ENCODE data around the gene CFAP119.

DNA sequence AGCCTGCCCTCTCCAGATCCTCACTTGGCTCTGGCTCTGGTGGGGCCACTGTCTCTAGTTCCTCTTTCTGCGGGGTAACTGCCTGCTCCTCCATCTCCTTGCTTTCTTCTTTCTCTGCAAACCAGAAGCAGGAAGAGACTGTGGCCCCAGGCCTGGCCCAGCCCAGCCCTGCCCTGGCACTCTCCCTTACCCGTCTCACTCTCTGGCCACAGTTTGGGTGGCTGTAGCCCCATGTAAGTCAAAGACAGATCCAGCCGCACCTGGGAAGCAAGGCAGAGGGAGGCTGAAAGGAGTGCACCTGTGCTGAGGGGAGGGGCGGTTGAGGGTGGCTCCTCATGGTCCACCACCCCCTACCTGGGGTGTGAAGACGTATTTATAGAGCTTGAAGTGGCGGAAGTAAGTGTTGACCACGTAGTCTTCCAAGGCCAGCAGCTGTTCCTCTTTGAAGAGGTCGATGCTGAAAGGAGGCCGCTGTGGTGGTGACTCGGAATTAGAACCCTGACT, 2.8 kb downstream of the CFAP119 start:
- TF ChIP-seq POLR2AphosphoS5 (IDR thresholded peaks at IDR 0.05; ENCODE audit: low read depth) (peak; percentile 87), GABPA (IDR thresholded peaks at IDR 0.05; ENCODE audit: low read depth) (no peak; the same call in 1 of the 2 replicates), SPI1 (IDR thresholded peaks at IDR 0.05; ENCODE audit: borderline replicate concordance, low read depth) (peak; percentile 82; the same call in 1 of the 2 replicates)
- TF ChIP-seq, protein P1, sequence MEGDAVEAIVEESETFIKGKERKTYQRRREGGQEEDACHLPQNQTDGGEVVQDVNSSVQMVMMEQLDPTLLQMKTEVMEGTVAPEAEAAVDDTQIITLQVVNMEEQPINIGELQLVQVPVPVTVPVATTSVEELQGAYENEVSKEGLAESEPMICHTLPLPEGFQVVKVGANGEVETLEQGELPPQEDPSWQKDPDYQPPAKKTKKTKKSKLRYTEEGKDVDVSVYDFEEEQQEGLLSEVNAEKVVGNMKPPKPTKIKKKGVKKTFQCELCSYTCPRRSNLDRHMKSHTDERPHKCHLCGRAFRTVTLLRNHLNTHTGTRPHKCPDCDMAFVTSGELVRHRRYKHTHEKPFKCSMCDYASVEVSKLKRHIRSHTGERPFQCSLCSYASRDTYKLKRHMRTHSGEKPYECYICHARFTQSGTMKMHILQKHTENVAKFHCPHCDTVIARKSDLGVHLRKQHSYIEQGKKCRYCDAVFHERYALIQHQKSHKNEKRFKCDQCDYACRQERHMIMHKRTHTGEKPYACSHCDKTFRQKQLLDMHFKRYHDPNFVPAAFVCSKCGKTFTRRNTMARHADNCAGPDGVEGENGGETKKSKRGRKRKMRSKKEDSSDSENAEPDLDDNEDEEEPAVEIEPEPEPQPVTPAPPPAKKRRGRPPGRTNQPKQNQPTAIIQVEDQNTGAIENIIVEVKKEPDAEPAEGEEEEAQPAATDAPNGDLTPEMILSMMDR (IDR thresholded peaks at IDR 0.05; ENCODE audit: insufficient read depth, low read length): no peak
- TF ChIP-seq, protein P2, sequence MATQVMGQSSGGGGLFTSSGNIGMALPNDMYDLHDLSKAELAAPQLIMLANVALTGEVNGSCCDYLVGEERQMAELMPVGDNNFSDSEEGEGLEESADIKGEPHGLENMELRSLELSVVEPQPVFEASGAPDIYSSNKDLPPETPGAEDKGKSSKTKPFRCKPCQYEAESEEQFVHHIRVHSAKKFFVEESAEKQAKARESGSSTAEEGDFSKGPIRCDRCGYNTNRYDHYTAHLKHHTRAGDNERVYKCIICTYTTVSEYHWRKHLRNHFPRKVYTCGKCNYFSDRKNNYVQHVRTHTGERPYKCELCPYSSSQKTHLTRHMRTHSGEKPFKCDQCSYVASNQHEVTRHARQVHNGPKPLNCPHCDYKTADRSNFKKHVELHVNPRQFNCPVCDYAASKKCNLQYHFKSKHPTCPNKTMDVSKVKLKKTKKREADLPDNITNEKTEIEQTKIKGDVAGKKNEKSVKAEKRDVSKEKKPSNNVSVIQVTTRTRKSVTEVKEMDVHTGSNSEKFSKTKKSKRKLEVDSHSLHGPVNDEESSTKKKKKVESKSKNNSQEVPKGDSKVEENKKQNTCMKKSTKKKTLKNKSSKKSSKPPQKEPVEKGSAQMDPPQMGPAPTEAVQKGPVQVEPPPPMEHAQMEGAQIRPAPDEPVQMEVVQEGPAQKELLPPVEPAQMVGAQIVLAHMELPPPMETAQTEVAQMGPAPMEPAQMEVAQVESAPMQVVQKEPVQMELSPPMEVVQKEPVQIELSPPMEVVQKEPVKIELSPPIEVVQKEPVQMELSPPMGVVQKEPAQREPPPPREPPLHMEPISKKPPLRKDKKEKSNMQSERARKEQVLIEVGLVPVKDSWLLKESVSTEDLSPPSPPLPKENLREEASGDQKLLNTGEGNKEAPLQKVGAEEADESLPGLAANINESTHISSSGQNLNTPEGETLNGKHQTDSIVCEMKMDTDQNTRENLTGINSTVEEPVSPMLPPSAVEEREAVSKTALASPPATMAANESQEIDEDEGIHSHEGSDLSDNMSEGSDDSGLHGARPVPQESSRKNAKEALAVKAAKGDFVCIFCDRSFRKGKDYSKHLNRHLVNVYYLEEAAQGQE (IDR thresholded peaks at IDR 0.05; ENCODE audit: insufficient replicate concordance, low read depth): peak; percentile 27

Measured in HL-60 (cell line).